Neural progenitor cell (in vitro differentiated cells): ENCODE results near the gene PCSK5.

ENCODE experiments used
- EZH2 ChIP-seq: fragments of 200-600 bp; sonication (generic); IDR thresholded peaks from 2 replicates; pipeline ENCODE4 v1.6.1; 2017; ENCODE audit warnings: antibody characterized with exemption, mild to moderate bottlenecking, moderate library complexity
- EZH2phosphoT487 ChIP-seq: fragments of 200-600 bp; sonication (generic); IDR thresholded peaks from 2 replicates; pipeline ENCODE4 v1.6.1; 2017; ENCODE audit warnings: antibody characterized with exemption
- TF ChIP-seq, protein P1 (sequence below): fragments of 200-600 bp; sonication (generic); IDR thresholded peaks from 2 replicates; pipeline ENCODE4 v1.5.1; 2017; ENCODE audit warnings: antibody characterized with exemption, mild to moderate bottlenecking

DNA sequence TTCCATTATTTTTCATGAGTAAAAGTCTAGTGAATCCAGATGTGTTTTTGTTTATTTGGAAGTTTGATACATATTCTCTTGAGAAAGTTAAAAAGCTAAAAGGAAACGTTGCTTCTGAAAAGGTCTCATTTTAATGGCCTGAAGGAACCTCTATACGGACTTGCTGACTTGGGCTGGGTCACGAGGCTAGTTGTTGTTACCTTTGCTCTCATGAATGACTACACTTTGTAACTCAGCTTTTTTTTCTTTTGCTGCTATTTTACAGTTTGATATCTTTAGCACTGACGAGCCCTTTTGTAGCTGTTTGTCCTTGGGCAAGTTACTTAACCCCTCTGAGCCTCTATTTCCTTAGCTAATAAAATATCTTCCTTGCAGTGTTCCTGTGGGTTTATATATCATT is 211.5 kb downstream of the PCSK5 start:
- TF ChIP-seq, protein P1, sequence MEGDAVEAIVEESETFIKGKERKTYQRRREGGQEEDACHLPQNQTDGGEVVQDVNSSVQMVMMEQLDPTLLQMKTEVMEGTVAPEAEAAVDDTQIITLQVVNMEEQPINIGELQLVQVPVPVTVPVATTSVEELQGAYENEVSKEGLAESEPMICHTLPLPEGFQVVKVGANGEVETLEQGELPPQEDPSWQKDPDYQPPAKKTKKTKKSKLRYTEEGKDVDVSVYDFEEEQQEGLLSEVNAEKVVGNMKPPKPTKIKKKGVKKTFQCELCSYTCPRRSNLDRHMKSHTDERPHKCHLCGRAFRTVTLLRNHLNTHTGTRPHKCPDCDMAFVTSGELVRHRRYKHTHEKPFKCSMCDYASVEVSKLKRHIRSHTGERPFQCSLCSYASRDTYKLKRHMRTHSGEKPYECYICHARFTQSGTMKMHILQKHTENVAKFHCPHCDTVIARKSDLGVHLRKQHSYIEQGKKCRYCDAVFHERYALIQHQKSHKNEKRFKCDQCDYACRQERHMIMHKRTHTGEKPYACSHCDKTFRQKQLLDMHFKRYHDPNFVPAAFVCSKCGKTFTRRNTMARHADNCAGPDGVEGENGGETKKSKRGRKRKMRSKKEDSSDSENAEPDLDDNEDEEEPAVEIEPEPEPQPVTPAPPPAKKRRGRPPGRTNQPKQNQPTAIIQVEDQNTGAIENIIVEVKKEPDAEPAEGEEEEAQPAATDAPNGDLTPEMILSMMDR, result no peak
- no peak for TF ChIP-seq EZH2phosphoT487
- no peak for TF ChIP-seq EZH2
